ENCODE measurements around the gene TRAPPC2L.

Gene TRAPPC2L

GRCh38 chr16:88910284-88911135, 53.6 kb downstream of the TRAPPC2L start:
- no peak overlapping the region for H3K4me3 ChIP-seq (replicated peaks; ENCODE audit: low read depth, low read length)
- no peak for DNase-seq (ENCODE audit: low read depth)
- TF ChIP-seq CTCF (IDR thresholded peaks at IDR 0.05; ENCODE audit: low read length, missing control alignments) = no peak

DNA sequence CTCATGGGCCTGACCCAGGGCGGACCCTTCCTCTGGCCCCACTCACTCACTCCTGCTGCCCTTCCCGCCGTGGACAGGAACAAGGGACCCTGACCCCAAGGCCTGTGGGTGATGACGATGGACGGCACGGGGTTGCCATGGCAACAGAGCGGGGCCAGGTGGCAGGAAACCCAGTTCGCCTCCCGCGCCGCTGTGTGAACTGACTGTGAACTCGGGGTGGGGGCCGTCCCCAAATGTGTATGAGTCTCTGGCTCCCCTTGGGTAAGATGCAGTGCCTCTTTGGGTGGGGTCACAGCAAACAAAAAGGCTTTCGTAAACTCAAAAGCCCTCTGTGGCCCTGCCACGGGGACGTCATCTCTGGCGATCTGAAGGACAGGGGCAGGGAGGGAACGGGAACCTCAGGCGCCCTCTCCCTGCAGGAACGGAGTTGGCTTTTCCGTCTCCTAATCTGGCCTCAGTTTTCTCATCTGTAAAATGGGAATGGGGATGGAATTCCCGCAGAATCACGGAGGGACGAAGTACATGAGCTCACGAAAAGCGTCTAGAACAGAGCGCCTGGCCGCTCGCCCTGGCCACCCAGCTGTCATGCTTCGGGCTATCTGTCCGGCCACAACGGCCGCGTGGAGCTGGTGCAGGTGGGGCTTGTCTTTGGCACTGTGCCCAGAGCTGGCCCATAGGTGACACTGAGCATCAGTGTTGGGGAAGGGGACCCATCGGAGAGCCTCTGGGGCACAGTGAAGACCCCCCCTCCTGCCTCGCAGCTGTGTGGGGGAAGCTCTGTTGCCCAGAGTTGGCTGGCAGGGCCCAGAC, 54.4 kb downstream of the TRAPPC2L start:
- no peak for TF ChIP-seq CTCF (IDR thresholded peaks at IDR 0.05; ENCODE audit: low read length, missing control alignments)
- no peak overlapping the region for H3K4me3 ChIP-seq (replicated peaks; ENCODE audit: low read depth, low read length)
- no peak for DNase-seq (ENCODE audit: low read depth)

GRCh38 chr16:88911946-88912310, 55.0 kb downstream of the TRAPPC2L start:
- no peak for DNase-seq (ENCODE audit: low read depth)
- H3K4me3 ChIP-seq (replicated peaks; ENCODE audit: low read depth, low read length) = no peak overlapping the region
- no peak for TF ChIP-seq CTCF (IDR thresholded peaks at IDR 0.05; ENCODE audit: low read length, missing control alignments)
